HepG2 (cell line): Measurements from ENCODE around the gene PRRT1B. TPM values are rescaled to one million over a fixed set of nuclear protein-coding genes. Genes with fewer than 3 reads are reported as not detected.

Experiments
- ARNT2 ChIP-seq: sonication (generic); formaldehyde crosslinking; IDR thresholded peaks from 2 replicates; pipeline ENCODE4 v1.8.0; 2022; ENCODE audit warnings: mild to moderate bottlenecking, low read depth, missing genetic modification reagents, moderate library complexity
- ATF3 ChIP-seq: sonication (generic); formaldehyde crosslinking; IDR thresholded peaks from 2 replicates; pipeline ENCODE4 v1.4.0; 2020; ENCODE audit warnings: missing genetic modification reagents
- CAMTA2 ChIP-seq: sonication (generic); formaldehyde crosslinking; IDR thresholded peaks from 2 replicates; pipeline ENCODE4 v1.4.0; 2020; ENCODE audit warnings: mild to moderate bottlenecking, missing genetic modification reagents, borderline replicate concordance
- FOXA3 ChIP-seq: IDR thresholded peaks from 2 replicates; pipeline ENCODE4 v1.6.1; 2016; ENCODE audit warnings: missing genetic modification reagents, missing compliant biosample characterization
- FOXP1 ChIP-seq, 2 experiments: fragments of 450-650 bp in 1 of 2; IDR thresholded peaks; 2 replicates each; pipeline ENCODE4 v1.6.1; 2017 to 2018; ENCODE audit warnings: antibody characterized with exemption in 1 of 2
- GLMP ChIP-seq: sonication (generic); formaldehyde crosslinking; IDR thresholded peaks from 2 replicates; pipeline ENCODE4 v1.9.0; 2021; ENCODE audit warnings: missing genetic modification reagents, mild to moderate bottlenecking, borderline replicate concordance
- HIC2 ChIP-seq: sonication (generic); formaldehyde crosslinking; IDR thresholded peaks from 2 replicates; pipeline ENCODE4 v1.9.0; 2022; ENCODE audit warnings: low read depth, missing genetic modification reagents
- HOXA7 ChIP-seq: sonication (generic); formaldehyde crosslinking; IDR thresholded peaks from 2 replicates; pipeline ENCODE4 v1.8.1; 2022; ENCODE audit warnings: mild to moderate bottlenecking, missing genetic modification reagents, moderate library complexity
- IRX3 ChIP-seq: sonication (generic); formaldehyde crosslinking; IDR thresholded peaks from 2 replicates; pipeline ENCODE4 v1.8.1; 2023; ENCODE audit warnings: mild to moderate bottlenecking, low read depth, missing genetic modification reagents, borderline replicate concordance
- KDM6A ChIP-seq: IDR thresholded peaks from 2 replicates; pipeline ENCODE4 v1.6.1; 2016; ENCODE audit warnings: low read depth
- MAFF ChIP-seq: IDR thresholded peaks from 2 replicates; pipeline ENCODE4 v1.6.1; 2011; ENCODE audit warnings: low read depth, low read length, improper control_type of control experiment
- MAZ ChIP-seq, 2 experiments: sonication (generic) in 1 of 2; formaldehyde crosslinking in 1 of 2; IDR thresholded peaks; 2 replicates each; pipeline versions ENCODE4 v1.5.0 to v1.6.1; 2012 to 2020; ENCODE audit warnings: low read depth in 2 of 2, mild to moderate bottlenecking in 2 of 2, borderline replicate concordance in 1 of 2, improper control_type of control experiment in 1 of 2, low read length in 1 of 2, missing genetic modification reagents in 1 of 2, moderate library complexity in 1 of 2
- NR2F1 ChIP-seq, 2 experiments: fragments of 450-650 bp in 1 of 2; formaldehyde crosslinking in 1 of 2; IDR thresholded peaks; 2 replicates each; pipeline versions ENCODE4 v1.5.0 to v1.6.1; 2016 to 2020; ENCODE audit warnings: mild to moderate bottlenecking in 1 of 2, missing compliant biosample characterization in 1 of 2, missing genetic modification reagents in 1 of 2, moderate library complexity in 1 of 2
- PHB2 ChIP-seq: fragments of 450-650 bp; IDR thresholded peaks from 2 replicates; pipeline ENCODE4 v1.6.1; 2018; ENCODE audit not compliant: partially characterized antibody
- RXRB ChIP-seq: IDR thresholded peaks from 2 replicates; pipeline ENCODE4 v1.6.1; 2016; ENCODE audit warnings: borderline replicate concordance, missing genetic modification reagents, missing compliant biosample characterization
- SP4 ChIP-seq: sonication (generic); formaldehyde crosslinking; IDR thresholded peaks from 2 replicates; pipeline ENCODE4 v1.8.1; 2023; ENCODE audit warnings: mild to moderate bottlenecking, missing genetic modification reagents
- ZBED4 ChIP-seq: sonication (generic); formaldehyde crosslinking; IDR thresholded peaks from 2 replicates; pipeline ENCODE4 v1.4.0; 2020; ENCODE audit warnings: missing genetic modification reagents, borderline replicate concordance
- ZNF138 ChIP-seq: sonication (generic); formaldehyde crosslinking; IDR thresholded peaks from 2 replicates; pipeline ENCODE4 v1.5.0; 2020; ENCODE audit warnings: mild to moderate bottlenecking, low read depth, missing genetic modification reagents
- ZNF337 ChIP-seq: sonication (generic); formaldehyde crosslinking; IDR thresholded peaks from 2 replicates; pipeline ENCODE4 v1.5.1; 2020; ENCODE audit warnings: missing genetic modification reagents, low read depth, mild to moderate bottlenecking, borderline replicate concordance
- ZNF510 ChIP-seq: sonication (generic); formaldehyde crosslinking; IDR thresholded peaks from 2 replicates; pipeline ENCODE4 v1.4.0; 2020; ENCODE audit warnings: low read depth, mild to moderate bottlenecking, missing genetic modification reagents
- ZNF558 ChIP-seq: sonication (generic); formaldehyde crosslinking; IDR thresholded peaks from 2 replicates; pipeline ENCODE4 v1.9.0; 2022; ENCODE audit warnings: mild to moderate bottlenecking, missing genetic modification reagents, borderline replicate concordance
- polyA plus RNA-seq, 8 experiments: library from polyadenylated mRNA; depleted of rRNA in 3 of 8; stranded (reverse) in 7 of 8; unstranded in 1 of 8; fragments of >200 nt; fragmentation: Illumina TruSeq in 4 of 8; extraction: Trizol in 4 of 8; gene quantifications; 2 replicates each; pipeline versions ENCODE4 v1.2.1 to v1.2.3, GENCODE V29; 2011 to 2016; ENCODE audit warnings: low read depth in 4 of 8, missing spikeins in 1 of 8, mixed read lengths in 1 of 8; ENCODE audit not compliant: insufficient read depth in 1 of 8
- total RNA-seq, 5 experiments: library from RNA; depleted of rRNA; stranded (reverse); fragments of >200 nt; fragmentation: Illumina TruSeq; extraction: Trizol; gene quantifications; 2 replicates each; pipeline ENCODE4 v1.2.3, GENCODE V29; 2016; ENCODE audit warnings: low read depth in 1 of 5

PRRT1B gene
- total and polyA plus RNA-seq, 2 of the 13 experiments (the other 11 are each of a cell fraction or from before 2014, with no cell fraction given), result not detected

- TF ChIP-seq ZBED4 (CRISPR knock-in tag), result peak; percentile 62; the same call in 1 of the 2 replicates
- TF ChIP-seq ZNF337 (CRISPR knock-in tag), result no peak
- TF ChIP-seq ZNF558 (CRISPR knock-in tag), result no peak
- TF ChIP-seq ARNT2 (CRISPR knock-in tag), result no peak
- peak; percentile 54; the same call in 1 of the 2 replicates for TF ChIP-seq FOXA3 (CRISPR knock-in tag)
- TF ChIP-seq FOXP1 (IDR thresholded peaks at IDR 0.05), result no peak
- TF ChIP-seq FOXP1 (CRISPR knock-in tag; IDR thresholded peaks at IDR 0.05), result peak; percentile 50; the same call in 1 of the 2 replicates
- TF ChIP-seq GLMP (CRISPR knock-in tag), result no peak
- TF ChIP-seq SP4, result no peak
- TF ChIP-seq ZNF510 (CRISPR knock-in tag), result no peak
- peak; percentile 84 for TF ChIP-seq RXRB (CRISPR knock-in tag)
- TF ChIP-seq IRX3 (CRISPR knock-in tag), result no peak
- no peak for TF ChIP-seq ZNF138 (CRISPR knock-in tag)
- TF ChIP-seq CAMTA2 (CRISPR knock-in tag), result no peak
- no peak for TF ChIP-seq KDM6A (CRISPR knock-in tag)
- TF ChIP-seq NR2F1 (CRISPR knock-in tag; IDR thresholded peaks at IDR 0.05), result peak in 1 of 2 experiments; percentile 16; a peak in 1 of 4 replicates
- no peak for TF ChIP-seq MAFF
- TF ChIP-seq HOXA7, result no peak
- no peak for TF ChIP-seq ATF3 (CRISPR knock-in tag)
- TF ChIP-seq MAZ (IDR thresholded peaks at IDR 0.05; ENCODE audit: borderline replicate concordance, low read depth, low read length), result no peak
- TF ChIP-seq MAZ (CRISPR knock-in tag; IDR thresholded peaks at IDR 0.05; ENCODE audit: low read depth), result no peak
- TF ChIP-seq PHB2, result no peak
- TF ChIP-seq HIC2 (CRISPR knock-in tag), result peak; percentile 45; the same call in 1 of the 2 replicates
Observed at GRCh38 chr9:131601683-131602181, 56.4 kb downstream of the PRRT1B start (continued).
